Measurements from ENCODE around the gene PKNOX2.

PKNOX2 gene

GRCh38 chr11:125320347-125321076 is 156.0 kb downstream of the PKNOX2 start:
- no peak for DNase-seq (ENCODE audit: extremely low read depth, insufficient read length)
- H3K4me3 ChIP-seq (replicated peaks; ENCODE audit: low read depth, low read length), result no peak overlapping the region
- H3K27me3 ChIP-seq (replicated peaks; ENCODE audit: control insufficient read depth, insufficient read depth, low read length), result no peaks in the 10 kb centered on the region; the same call in none of the 2 replicates
- no peak for TF ChIP-seq CTCF (IDR thresholded peaks at IDR 0.05; ENCODE audit: insufficient read depth, low read length, poor library complexity, severe bottlenecking)
- H3K36me3 ChIP-seq (ENCODE audit: control insufficient read depth, insufficient read depth, low read length), result no peaks in the 10 kb centered on the region

- no peak for DNase-seq (ENCODE audit: extremely low read depth, insufficient read length)
- H3K4me3 ChIP-seq (replicated peaks; ENCODE audit: low read depth, low read length), result no peak overlapping the region
- no peak for TF ChIP-seq CTCF (IDR thresholded peaks at IDR 0.05; ENCODE audit: insufficient read depth, low read length, poor library complexity, severe bottlenecking)
- H3K27me3 ChIP-seq (replicated peaks; ENCODE audit: control insufficient read depth, insufficient read depth, low read length), result no peaks in the 10 kb centered on the region; the same call in none of the 2 replicates
- no peaks in the 10 kb centered on the region for H3K36me3 ChIP-seq (ENCODE audit: control insufficient read depth, insufficient read depth, low read length)
These were observed 157.7 kb downstream of the PKNOX2 start for GRCh38 chr11:125322289-125322688.

- Histone ChIP-seq H3K27me3 (replicated peaks; ENCODE audit: control insufficient read depth, insufficient read depth, low read length) (no peaks in the 10 kb centered on the region; the same call in none of the 2 replicates), H3K4me3 (replicated peaks; ENCODE audit: low read depth, low read length) (no peak overlapping the region), H3K36me3 (ENCODE audit: control insufficient read depth, insufficient read depth, low read length) (no peaks in the 10 kb centered on the region)
- TF ChIP-seq CTCF (IDR thresholded peaks at IDR 0.05; ENCODE audit: insufficient read depth, low read length, poor library complexity, severe bottlenecking), result no peak
- no peak for DNase-seq (ENCODE audit: extremely low read depth, insufficient read length)
These were observed 160.6 kb downstream of the PKNOX2 start for GRCh38 chr11:125325196-125325595.

GRCh38 chr11:125326126-125326525 is 161.6 kb downstream of the PKNOX2 start:
- TF ChIP-seq CTCF (IDR thresholded peaks at IDR 0.05; ENCODE audit: insufficient read depth, low read length, poor library complexity, severe bottlenecking), result no peak
- H3K4me3 ChIP-seq (replicated peaks; ENCODE audit: low read depth, low read length), result no peak overlapping the region
- no peaks in the 10 kb centered on the region; the same call in none of the 2 replicates for H3K27me3 ChIP-seq (replicated peaks; ENCODE audit: control insufficient read depth, insufficient read depth, low read length)
- no peak for DNase-seq (ENCODE audit: extremely low read depth, insufficient read length)
- no peaks in the 10 kb centered on the region for H3K36me3 ChIP-seq (ENCODE audit: control insufficient read depth, insufficient read depth, low read length)

GRCh38 chr11:125327518-125328224 is 163.1 kb downstream of the PKNOX2 start:
- Histone ChIP-seq H3K36me3 (ENCODE audit: control insufficient read depth, insufficient read depth, low read length) (no peaks in the 10 kb centered on the region), H3K4me3 (replicated peaks; ENCODE audit: low read depth, low read length) (no peak overlapping the region), H3K27me3 (replicated peaks; ENCODE audit: control insufficient read depth, insufficient read depth, low read length) (no peaks in the 10 kb centered on the region; the same call in none of the 2 replicates)
- TF ChIP-seq CTCF (IDR thresholded peaks at IDR 0.05; ENCODE audit: insufficient read depth, low read length, poor library complexity, severe bottlenecking), result no peak
- no peak for DNase-seq (ENCODE audit: extremely low read depth, insufficient read length)
